ENCODE results near the gene GGACT.
A peak's percentile ranks its signal among the peaks of the same experiment; 100 is the strongest.

Gene GGACT

DNA sequence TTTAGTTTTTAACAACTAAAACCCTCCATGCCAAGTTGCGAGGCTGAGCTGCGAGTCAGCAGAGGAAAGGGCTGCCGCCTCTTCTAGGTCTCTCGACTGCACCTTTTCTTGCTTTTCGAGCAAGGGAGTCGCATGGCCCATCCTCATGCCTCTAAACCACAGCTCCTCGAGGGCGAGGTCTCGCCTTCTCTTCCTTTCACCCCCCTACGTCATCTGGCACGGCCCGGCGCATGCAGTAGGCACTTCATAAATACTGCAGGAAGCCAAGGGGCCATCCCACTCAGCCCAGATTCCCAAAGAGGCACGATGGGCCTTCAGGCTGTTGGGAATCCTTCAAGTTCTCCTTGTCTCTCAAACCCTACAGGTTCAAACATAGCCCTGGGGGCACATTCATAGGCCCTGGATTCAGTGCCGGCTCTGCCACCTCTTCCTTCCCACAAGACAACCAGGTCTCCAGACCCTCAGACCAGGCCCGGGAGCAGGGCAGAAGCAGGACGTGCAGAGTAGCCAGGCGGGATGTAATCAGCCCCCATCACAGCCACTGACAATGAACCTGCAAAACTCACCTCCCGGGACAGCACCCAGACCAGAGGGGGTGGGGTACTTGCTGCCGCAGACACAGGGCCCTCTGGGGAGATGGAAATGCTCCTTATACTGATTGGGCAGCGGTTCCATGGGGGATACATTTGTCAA lies 41.7 kb downstream of the GGACT start:
- DNase-seq (ENCODE audit: low spot score): no peak

DNA sequence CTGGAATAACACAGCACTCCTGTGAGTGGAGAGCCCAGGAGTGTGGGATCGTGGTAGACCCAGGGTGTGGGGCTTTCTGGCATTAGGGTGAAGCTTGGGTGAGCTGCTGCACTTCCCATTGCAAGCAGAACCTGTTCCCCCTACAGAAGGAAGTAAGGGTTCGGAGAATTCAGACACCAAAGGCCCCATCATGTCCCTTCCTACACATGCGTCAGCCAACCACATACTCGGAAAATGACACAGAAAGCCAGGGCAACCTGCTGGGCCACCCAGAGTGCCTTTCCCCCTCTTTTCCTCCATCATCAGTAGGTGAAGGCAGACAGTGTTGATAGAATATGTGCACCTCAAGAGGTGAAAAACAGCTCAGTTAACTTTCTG lies 42.9 kb downstream of the GGACT start:
- DNase-seq (ENCODE audit: low spot score): no peak

DNA sequence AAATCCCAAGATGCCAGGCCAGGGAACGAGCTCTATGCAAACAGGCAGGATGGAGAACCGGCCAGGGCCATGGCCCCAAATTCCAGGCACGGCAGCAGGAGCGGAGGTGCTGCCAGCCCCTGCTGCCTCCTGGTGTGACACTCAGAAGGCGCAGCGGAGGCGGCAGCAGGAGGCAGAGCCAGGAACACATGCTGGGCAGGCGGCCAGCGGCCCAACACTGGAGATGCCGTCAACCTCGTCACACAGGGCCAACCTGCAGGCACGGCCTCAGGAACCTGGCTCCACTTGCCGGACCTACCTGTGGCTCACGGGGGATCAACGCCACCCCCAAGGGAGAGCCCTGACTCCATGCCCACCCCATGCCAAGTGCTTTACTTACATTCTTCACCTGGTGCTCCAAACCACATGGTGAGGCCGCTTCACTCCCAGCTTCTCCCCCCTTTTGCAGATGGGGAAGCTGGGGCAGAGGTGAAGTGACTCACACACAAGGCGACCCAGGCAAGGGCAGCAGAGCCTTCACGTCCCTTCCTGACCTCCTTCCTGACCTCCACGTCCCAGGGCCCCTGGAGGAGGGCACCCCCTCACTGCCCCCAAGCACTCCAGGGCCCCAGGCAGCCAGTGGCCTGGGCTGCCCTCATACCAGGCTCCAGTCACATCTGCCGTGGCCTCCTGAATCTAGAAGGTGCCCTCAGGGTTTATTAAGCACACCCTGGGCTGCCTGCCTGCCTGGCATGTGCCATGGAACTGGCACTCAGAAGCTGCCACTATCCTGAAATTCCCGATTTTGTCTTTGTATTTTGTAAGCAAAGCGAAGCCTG lies 43.5 kb downstream of the GGACT start:
- no peak for DNase-seq (ENCODE audit: low spot score)

DNA sequence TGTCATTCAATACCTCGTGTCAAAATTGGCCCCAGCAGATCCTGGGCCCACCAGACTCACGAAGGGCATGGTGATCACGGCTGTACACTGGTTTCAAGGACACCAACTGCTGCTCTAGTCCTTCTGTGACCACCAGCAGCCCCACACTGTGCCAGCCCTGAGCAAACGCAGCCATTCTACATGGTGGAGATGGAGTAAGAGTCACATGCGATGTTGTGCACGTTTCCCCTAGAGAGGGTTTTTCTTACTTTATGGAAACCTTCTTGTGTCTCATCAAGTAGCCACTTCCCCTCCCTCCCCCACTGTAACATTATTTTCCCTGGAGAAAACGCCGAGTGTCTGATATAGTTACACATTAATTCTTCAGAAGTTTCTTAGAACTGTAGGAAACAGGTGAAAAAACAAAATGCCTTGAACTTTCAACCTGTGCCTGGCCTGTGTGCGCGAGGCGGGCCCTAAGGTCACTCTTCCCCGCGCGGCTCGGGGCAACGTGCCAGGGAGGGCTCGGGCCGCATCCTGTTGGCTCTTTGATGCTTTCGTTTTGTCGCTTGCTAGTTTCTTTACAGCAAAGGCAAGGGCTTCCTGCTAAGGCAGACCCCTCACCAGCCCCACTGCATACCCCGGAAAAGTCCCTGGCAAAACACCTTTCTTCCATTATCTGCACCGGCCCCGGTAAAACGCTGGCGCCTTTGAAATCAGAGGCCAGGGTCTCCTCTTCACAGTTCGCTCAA lies 44.6 kb downstream of the GGACT start:
- DNase-seq (ENCODE audit: low spot score): no peak

DNA sequence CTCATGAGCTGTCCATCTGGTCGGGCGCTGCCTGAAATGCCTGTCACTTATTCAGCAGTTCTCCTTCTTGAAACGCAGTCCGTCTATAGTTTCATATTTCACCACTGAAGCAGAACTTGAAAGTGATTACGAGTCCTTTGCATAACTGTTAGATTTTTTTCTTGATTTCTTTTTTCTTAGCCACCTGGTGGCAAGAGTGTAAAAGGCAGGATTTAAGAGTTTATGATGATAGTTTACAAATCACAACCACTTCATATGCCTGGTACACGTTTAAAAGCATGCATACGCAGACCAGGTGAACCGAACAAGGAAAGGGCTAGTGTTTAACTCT lies 45.8 kb downstream of the GGACT start:
- peak; percentile 42 for DNase-seq (ENCODE audit: low spot score)

DNA sequence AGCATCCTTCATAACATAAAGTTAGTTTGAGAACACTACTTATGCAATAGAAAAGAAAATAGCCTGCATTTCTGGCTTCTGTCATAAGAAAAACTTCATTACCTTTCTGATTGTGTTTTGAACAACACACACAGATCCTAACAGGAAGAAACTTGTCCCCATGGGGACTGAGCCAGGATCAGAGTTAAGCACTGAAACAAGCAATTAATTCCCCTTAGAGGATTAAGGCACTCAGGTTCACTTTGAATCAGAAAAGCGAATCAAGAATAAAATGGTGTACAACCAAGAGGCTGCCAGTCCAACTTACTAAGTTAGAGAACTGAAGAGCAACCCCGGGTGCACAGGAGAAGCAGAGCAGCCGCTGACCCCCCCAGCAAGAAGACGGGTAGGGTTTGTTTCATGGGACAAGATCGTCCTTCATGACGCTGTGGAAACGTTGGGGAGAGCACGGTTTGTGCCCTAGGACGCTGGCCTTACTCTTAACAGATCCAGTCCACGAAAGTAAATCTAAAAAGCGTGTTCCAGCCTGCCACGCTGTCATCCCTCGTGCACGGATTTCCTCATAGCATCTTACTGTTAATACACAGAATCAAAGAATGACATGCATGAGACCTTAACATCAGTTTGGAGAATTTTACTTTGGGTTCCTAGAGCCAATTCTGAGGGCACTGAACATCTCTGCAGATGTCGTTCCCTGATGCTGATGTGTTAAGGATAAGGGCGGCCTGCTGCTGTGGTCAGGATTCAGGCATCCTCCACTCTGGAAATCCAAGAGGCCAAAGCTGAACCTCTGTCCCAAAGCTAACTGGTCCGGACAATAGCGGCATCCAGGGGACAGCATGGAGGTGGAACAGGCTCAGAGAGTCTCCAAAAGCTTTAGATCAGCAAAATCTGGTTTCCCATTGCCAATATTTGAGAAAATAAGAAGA lies 46.4 kb downstream of the GGACT start:
- no peak for DNase-seq (ENCODE audit: low spot score)

DNA sequence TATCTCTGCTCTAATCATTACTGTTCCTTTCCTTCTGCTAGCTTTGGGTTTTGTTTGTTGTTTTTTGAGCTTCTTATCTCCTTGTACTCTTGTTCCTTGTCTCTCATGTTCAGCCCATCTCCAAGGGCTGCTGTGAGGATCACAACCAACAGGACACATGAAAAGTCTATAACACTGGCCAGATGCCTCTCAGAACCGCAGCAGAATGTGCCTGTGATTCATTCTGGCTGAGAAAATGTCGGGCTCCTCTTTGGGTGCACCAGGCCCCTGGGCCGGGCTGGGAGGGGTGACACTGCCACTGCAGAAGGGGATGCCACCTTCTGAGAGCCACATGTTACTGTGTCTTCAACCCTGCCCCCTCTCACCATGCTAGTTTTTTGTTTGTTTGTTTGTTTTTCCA lies 48.0 kb downstream of the GGACT start:
- peak; percentile 61 for DNase-seq (ENCODE audit: low spot score)

DNA sequence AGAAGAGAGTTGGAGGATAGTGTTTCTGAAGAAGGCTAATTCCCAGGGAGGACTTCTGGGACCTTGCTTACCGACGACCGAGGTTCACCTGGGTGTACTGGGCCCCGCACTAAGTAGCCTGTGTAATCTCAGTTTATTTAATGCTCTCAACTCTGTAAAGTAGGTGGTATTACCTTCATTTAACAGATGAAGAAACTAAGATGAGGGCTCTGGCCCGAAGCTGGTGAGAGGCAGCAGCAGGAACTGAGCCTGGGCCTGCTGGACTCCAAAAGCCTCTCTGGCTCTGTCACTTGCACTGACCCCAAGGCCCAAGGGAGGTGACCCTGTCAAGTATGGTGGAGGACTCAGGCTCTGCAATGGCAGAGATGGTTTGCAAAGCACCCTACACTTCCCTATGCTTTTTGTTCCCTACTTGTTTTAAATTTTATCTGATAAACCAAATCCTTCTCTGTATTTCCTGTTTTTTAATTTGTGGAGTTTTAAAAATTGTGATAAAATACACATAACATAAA lies 50.6 kb downstream of the GGACT start:
- no peak for DNase-seq (ENCODE audit: low spot score)

DNA sequence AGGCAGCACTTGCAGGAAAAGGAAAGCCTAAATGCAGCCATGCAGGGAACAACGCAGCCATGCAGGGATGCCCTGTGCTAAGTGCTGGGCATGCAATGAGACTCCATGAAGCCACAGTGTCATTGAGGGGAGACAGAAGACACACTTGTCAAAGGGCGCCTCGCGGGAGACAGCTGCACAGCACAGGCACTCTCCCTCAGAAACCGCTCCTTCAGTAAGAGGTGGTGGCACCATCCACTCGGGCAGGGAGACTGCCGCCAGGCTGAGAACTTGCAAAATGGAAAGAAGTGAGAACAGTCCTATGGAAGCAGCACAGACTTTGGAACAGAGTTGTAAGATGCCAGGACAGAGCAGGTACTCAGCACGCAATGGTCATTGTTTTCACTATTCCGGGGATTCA lies 51.1 kb downstream of the GGACT start:
- no peak for DNase-seq (ENCODE audit: low spot score)

DNA sequence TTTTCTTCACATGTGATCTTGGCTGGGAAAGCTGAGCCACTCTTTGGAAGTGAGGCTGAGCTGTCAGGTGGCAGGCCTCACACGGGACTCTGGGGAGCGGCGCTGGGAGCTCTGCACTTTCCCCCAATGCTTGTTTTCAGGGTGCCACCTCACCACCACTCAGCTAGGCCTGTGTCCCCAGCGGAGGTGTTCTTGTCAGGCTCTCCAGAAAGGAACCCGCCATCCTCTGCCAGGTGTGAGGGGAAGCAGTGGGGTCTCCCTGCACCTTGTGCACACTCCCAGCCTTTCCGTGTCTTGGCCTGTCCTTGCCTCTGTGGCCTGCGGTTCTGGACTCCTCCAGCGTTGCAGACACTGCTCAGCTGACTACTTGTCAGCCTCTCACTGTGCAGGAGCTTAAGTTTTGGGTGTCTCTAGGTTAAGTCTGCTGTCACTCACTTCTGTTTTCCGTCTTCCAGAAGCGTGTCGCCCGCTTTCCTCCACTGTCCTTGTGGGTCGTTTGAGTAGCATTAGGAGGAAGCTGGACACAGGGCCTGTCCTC lies 51.9 kb downstream of the GGACT start:
- no peak for DNase-seq (ENCODE audit: low spot score)

DNA sequence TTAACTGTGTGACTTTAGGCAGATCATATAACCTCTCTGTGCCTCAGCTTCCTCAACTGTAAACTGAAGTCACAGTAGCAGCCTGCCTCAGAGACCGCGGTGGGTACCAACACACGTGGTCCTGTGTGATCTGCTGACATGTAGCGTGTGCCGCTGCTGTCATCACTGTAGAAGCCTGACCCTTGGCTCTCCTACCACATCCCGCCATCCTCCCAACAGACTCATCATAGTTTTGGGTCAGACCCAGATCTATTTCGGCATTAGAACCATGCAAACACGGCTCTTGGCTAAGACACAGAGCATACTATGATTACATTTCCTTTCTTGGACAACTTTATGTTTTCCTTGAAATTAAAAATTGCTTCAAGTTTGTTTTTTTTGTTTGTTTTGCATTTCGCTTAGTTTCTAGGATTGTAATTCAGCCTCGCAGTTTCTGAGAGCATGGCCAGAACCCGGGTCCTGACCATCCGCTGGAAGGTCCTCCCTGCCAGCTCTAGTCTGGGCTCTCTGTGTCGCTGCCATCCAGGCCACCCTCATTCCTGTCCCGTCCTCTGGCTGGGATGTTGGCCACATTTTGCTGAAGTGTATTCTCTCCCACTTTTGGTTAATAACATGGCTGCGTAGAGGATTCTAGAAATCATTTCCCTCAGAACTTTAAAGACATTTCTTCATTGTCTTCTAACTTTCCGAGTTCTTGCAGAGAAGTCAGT lies 53.0 kb downstream of the GGACT start:
- DNase-seq (ENCODE audit: low spot score): no peak

DNA sequence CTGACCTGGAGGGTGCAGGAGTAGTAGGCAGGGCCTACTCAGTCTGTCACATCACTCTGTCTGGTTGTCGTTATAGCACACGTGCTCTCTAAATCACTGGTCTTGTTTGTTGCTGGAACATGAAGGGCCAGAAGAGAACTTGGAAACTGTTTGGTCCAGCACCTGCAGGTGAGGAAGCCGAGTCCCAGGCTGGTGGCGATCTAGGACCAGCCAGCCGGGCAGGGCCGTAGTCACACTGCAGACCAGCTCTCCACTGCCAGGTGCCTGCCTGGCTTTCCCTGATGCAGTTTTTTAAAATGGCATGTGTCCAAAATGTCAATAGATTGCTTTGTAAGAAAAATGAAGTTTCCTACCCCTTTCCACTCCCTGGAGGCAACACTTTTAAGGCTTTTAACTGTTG lies 53.7 kb downstream of the GGACT start:
- no peak for DNase-seq (ENCODE audit: low spot score)

DNA sequence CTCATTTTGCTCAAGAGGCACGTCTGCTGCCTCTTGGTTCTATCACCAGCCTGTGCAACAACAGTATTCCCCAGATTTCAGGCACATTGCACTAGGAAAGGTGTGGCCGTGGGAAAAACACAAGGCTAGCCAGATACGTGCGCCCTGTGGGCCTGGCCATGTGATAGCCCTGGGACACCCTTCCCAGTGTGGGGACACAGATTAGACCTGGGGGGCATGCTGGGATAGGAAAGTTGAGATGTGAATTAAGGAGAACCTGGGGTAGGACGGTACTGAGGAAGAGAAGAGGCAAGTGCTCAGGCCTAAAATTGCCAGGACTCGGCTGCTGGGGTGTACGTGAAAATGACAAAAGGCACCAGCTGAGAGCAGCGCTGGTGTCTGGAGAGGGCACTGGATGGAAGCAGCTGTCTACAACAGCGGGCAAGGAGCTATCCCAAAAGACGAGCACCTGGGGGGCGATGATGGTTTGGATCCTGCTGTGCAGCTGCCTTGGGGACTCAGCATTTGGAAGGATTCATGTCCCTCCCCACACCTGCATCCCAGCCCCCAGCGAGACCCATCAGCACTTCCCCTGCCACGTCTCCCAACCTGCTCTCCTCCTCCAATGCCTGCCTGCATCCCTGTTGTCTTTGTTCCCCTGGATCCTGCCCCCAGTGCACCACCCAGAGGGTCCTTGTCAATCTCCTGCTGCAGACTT lies 54.3 kb downstream of the GGACT start:
- DNase-seq (ENCODE audit: low spot score): no peak

DNA sequence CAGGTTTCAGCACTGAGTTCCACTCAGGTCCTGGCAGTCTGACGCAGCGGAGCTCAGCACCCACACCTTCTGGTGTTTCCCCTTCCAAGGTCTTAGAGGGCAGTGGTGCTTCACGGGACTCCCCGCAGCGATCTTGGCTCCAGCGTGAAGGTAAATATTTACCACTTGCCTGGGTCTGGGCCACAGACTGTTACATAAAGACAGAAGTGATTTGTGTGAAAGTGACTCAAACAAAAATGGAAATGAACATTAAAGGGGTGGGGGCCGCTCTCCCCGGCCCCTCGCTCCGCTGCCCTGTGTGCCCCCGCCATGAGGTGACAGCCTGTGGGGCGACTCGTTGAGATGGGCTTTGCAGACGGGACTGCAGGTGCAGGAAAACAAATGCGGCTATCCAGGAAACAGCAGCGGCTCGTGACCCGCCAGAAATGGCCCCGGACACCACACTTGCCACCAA lies 55.0 kb downstream of the GGACT start:
- DNase-seq (ENCODE audit: low spot score): no peak

DNA sequence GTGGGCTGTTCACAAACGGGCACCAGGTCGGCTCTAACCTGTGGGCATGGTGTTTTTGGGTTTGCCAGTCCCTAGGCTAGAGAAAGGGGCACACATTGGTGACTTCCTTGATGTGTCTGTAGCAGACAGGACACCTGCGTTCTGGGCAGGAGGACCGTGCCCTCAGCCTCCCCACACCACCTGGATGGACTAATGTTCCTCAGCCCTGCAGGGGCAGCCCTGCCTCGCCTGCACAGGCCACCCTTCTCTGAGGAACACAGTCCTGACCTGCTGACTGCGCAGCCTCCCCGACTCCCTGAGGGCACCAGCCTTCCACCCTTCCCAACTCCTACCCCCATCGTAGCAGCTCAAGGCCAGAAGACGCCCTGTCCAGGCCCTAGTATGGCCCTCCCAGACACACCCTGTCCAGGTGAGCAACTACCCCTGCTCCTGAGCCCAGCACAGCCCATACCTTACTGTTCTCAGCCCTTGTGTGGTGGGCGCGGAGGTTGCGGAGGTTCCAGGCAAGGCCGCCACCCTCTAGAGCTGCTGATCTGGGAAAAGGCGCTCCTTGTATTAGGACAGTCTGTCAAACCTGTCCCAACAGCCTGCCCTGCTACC lies 55.7 kb downstream of the GGACT start:
- DNase-seq (ENCODE audit: low spot score): no peak

DNA sequence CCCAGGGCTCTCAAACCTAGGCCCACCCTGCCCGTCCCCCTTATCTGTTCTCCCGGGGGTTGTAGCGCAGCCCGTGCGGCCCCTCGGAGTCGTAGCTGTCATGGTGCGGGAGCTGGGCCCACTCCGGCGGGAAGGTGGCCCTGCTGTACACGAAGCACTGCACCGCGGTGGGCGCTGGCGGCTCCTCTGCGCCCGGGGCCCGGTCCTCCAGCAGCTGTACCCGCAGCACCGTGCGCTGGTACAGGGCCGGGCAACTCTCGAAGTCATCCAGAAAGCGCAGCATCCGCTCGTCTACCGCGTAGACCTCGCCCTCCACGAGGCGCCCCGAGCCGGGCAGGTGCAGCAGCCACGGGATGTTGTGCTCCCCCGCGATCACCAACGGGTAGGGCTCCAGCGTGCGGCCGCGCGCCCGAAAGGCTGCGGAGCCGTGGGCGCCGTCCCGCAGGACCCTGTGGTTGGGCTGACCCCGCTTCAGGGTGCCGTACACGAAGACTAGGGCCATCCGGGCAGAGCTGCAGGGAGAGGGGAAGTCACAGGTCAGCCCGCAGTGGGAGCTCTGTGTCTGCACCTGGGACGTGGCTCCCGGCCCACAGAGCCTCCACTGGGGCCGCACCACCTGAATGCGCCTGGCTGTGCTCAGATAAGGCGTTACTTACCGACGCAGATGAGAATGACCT lies 56.4 kb downstream of the GGACT start:
- no peak for DNase-seq (ENCODE audit: low spot score)

DNA sequence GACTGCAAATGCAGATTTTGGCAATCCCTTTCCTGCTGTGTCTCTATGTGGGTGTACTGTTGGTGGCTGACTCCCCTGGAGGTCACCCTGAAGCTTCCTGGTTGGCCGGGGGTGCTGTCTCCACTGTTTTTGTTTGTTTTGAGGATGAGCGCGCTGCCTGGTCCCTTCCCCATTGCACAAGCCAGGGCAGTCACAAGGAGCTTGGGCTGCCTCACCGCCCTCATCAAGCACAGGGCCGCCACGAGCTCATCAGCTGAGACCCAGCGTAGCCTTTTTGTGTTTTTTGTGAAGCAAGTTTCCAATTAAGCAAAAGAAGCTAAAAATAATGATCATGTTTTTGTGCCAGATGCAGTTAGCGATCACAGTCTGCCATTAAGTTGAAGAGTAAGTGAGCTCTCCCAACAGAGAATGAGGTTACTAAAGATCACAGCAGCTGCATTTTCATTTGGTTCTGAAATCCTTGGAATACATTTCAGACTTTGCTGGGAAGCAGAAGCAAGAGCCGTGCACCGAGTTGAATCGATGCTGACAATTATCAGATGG lies 57.8 kb downstream of the GGACT start:
- no peak for DNase-seq (ENCODE audit: low spot score)

DNA sequence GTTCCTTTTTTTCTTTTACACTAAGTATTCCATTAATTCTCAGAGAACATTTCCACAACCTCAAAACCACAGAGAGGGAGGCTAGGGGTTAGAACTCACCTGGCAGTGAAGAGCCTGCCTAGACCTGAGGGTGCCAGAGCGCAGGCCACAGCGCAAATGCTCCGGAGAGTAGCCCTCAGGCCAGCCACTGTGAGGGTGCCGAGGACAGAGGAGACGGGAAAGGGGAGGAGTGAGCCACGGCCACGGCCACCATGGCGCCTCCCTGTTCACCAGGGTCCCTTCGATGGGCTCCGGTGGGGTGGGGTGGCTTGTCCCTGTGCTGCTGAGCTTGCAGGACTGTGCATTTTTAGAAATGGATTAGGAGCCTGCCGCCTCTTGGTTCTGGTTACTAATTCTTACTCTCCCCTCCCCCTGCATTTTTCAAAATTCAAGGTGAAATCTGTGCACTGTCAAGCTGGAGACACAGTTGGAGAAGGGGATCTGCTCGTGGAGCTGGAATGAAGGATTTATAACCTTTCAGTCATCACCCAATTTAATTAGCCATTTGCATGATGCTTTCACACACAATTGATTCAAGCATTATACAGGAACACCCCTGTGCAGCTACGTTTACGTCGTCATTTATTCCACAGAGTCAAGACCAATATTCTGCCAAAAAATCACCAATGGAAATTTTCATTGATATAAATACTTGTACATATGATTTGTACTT lies 58.8 kb downstream of the GGACT start:
- DNase-seq (ENCODE audit: low spot score): no peak

All from hepatic stellate cell (primary cell).